Muscle of leg (tissue), 16 donors: ENCODE measurements around the gene OR4S2. TPM values are rescaled to one million over a fixed set of nuclear protein-coding genes. Genes with fewer than 3 reads are reported as not detected.

Experiments used
- DNase-seq: peaks from one replicate; pipeline ENCODE4 v3.0.0; 2013
- H3K27ac ChIP-seq: one replicate; pipeline ENCODE4 v1.5.1; 2013; ENCODE audit warnings: mild to moderate bottlenecking, low read length, control low read depth
- H3K27me3 ChIP-seq: one replicate; pipeline ENCODE4 v1.6.1; 2013; ENCODE audit warnings: low read length; ENCODE audit not compliant: control insufficient read depth, insufficient read depth
- H3K36me3 ChIP-seq: one replicate; pipeline ENCODE4 v1.6.1; 2013; ENCODE audit warnings: low read length; ENCODE audit not compliant: control insufficient read depth, insufficient read depth
- H3K4me1 ChIP-seq: one replicate; pipeline ENCODE4 v1.6.1; 2013; ENCODE audit warnings: low read length; ENCODE audit not compliant: control insufficient read depth, insufficient read depth
- H3K4me3 ChIP-seq: one replicate; pipeline ENCODE4 v1.5.1; 2013; ENCODE audit warnings: low read length, control low read depth
- H3K9me3 ChIP-seq: replicated peaks from 2 replicates; pipeline ENCODE4 v1.6.1; 2013; ENCODE audit warnings: low read depth, low read length; ENCODE audit not compliant: control insufficient read depth
- WGBS: methylation state at CpG from one replicate; pipeline ENCODE4 v1.1.5; 2013; ENCODE audit warnings: missing lambda C conversion rate; ENCODE audit not compliant: insufficient coverage; 5-methylcytosine and 5-hydroxymethylcytosine counted together
- long read RNA-seq, 11 donors: transcript quantifications; one replicate each; lab custom pipeline, GENCODE V29; 2026
- polyA plus RNA-seq, 8 donors: library from polyadenylated mRNA; unstranded; fragments of 120-200 nt; gene quantifications; one replicate each; pipeline versions ENCODE4 v1.2.1 to v1.2.3, GENCODE V29; 2013; ENCODE audit warnings: inconsistent platforms in 1 of 8, low replicate concordance in 1 of 8; ENCODE audit not compliant: insufficient read length in 8 of 8, insufficient read depth in 1 of 8
- total RNA-seq: library from RNA; stranded (reverse); fragments of 120-200 nt; gene quantifications from one replicate; pipeline ENCODE4 v1.2.4, GENCODE V29; 2013

Gene OR4S2
- total RNA-seq (not detected), polyA plus RNA-seq (not detected)
- long read RNA-seq, donor 1, result 0 reads
- long read RNA-seq, donor 2, result 0 reads
- long read RNA-seq, donor 3, result 0 reads
- long read RNA-seq, donor 4, result 0 reads
- long read RNA-seq, donor 5, result 0 reads
- long read RNA-seq, donor 6, result 0 reads
- long read RNA-seq, donor 7, result 0 reads
- long read RNA-seq, donor 8, result 0 reads
- long read RNA-seq, donor 9, result 0 reads
- long read RNA-seq, donor 10, result 0 reads
- long read RNA-seq, donor 11, result 0 reads

- H3K4me1 ChIP-seq, result no peaks in the 10 kb centered on the region
- no peaks in the 10 kb centered on the region for H3K27me3 ChIP-seq
- peaks cover 2% of the 10 kb centered on the region for H3K9me3 ChIP-seq
- DNase-seq, result no peak
- H3K4me3 ChIP-seq, result no peak within 1 kb of the TSS
- no peaks in the 10 kb centered on the region for H3K36me3 ChIP-seq
- H3K27ac ChIP-seq, result no peak within 1 kb of the TSS
- WGBS, result no CpG with 5 or more reads among the region's 2 CpGs
Observed at GRCh38 chr11:55648027-55648426, at the start of gene OR4S2. TSS of gene OR4S2 (plus strand) at chr11:55648327. CDS start at chr11:55650904, 2,577 bp downstream.

- no peak within 1 kb of the TSS for H3K4me3 ChIP-seq
- H3K36me3 ChIP-seq, result no peaks in the 10 kb centered on the region
- no peak for DNase-seq
- H3K9me3 ChIP-seq, result no peaks in the 10 kb centered on the region
- WGBS, result no CpG with 5 or more reads among the region's 2 CpGs
- H3K27me3 ChIP-seq, result no peaks in the 10 kb centered on the region
- H3K4me1 ChIP-seq, result no peaks in the 10 kb centered on the region
- no peak within 1 kb of the TSS for H3K27ac ChIP-seq
Observed at GRCh38 chr11:55607545-55607944, 40.6 kb upstream of the OR4S2 start, which contains the start of gene OR4C11. TSS of gene OR4C11 (minus strand) at chr11:55607645. CDS start at chr11:55604373, 3,272 bp downstream.

GRCh38 chr11:55624531-55624930 lies 23.6 kb upstream of the OR4S2 start:
- no peak for DNase-seq
- Histone ChIP-seq H3K27me3 (no peaks in the 10 kb centered on the region), H3K9me3 (peaks cover 3% of the 10 kb centered on the region), H3K27ac (no peak overlapping the region), H3K4me3 (no peak overlapping the region), H3K36me3 (no peaks in the 10 kb centered on the region), H3K4me1 (no peaks in the 10 kb centered on the region)
- WGBS, result no CpG with 5 or more reads among the region's 1 CpG

GRCh38 chr11:55634813-55635212 lies 13.3 kb upstream of the OR4S2 start, which contains the start of gene OR4P4:
TSS of gene OR4P4 (plus strand) at chr11:55635113.
- no CpG with 5 or more reads among the region's 3 CpGs for WGBS
- Histone ChIP-seq H3K27ac (no peak within 1 kb of the TSS), H3K36me3 (no peaks in the 10 kb centered on the region), H3K4me3 (no peak within 1 kb of the TSS), H3K9me3 (peaks cover 4% of the 10 kb centered on the region), H3K27me3 (no peaks in the 10 kb centered on the region), H3K4me1 (no peaks in the 10 kb centered on the region)
- no peak for DNase-seq

- H3K4me3 ChIP-seq, result no peak overlapping the region
- H3K4me1 ChIP-seq, result no peaks in the 10 kb centered on the region
- H3K27ac ChIP-seq, result no peak overlapping the region
- H3K36me3 ChIP-seq, result no peaks in the 10 kb centered on the region
- no CpG with 5 or more reads among the region's 1 CpG for WGBS
- no peaks in the 10 kb centered on the region for H3K27me3 ChIP-seq
- DNase-seq, result no peak
- peaks cover 4% of the 10 kb centered on the region for H3K9me3 ChIP-seq
Observed at GRCh38 chr11:55652560-55652959, 4.4 kb downstream of the OR4S2 start.

GRCh38 chr11:55655096-55655495 lies 7.0 kb downstream of the OR4S2 start:
- DNase-seq, result no peak
- no peaks in the 10 kb centered on the region for H3K4me1 ChIP-seq
- H3K27me3 ChIP-seq, result no peaks in the 10 kb centered on the region
- no peak overlapping the region for H3K27ac ChIP-seq
- H3K36me3 ChIP-seq, result no peaks in the 10 kb centered on the region
- no peak overlapping the region for H3K4me3 ChIP-seq
- peaks cover 8% of the 10 kb centered on the region for H3K9me3 ChIP-seq

- 71% methylated on average over 1 of the region's 2 CpGs for WGBS
- Histone ChIP-seq H3K27ac (no peak overlapping the region), H3K4me1 (no peaks in the 10 kb centered on the region), H3K27me3 (no peaks in the 10 kb centered on the region), H3K36me3 (no peaks in the 10 kb centered on the region), H3K9me3 (peaks cover 8% of the 10 kb centered on the region), H3K4me3 (no peak overlapping the region)
- no peak for DNase-seq
Observed at GRCh38 chr11:55658031-55658573, 10.0 kb downstream of the OR4S2 start.

- H3K27ac ChIP-seq, result no peak overlapping the region
- no peaks in the 10 kb centered on the region for H3K4me1 ChIP-seq
- no peaks in the 10 kb centered on the region for H3K27me3 ChIP-seq
- WGBS, result 33% methylated on average over 1 of the region's 1 CpG
- no peak for DNase-seq
- no peaks in the 10 kb centered on the region for H3K36me3 ChIP-seq
- peaks cover 6% of the 10 kb centered on the region for H3K9me3 ChIP-seq
- H3K4me3 ChIP-seq, result no peak overlapping the region
Observed at GRCh38 chr11:55658608-55659007, 10.5 kb downstream of the OR4S2 start.

- Histone ChIP-seq H3K9me3 (peaks cover 15% of the 10 kb centered on the region), H3K4me1 (no peaks in the 10 kb centered on the region), H3K4me3 (no peak within 1 kb of the TSS), H3K27ac (no peak within 1 kb of the TSS), H3K36me3 (no peaks in the 10 kb centered on the region), H3K27me3 (no peaks in the 10 kb centered on the region)
- DNase-seq, result no peak
- no CpG with 5 or more reads among the region's 1 CpG for WGBS
Observed at GRCh38 chr11:55661901-55662300, 13.8 kb downstream of the OR4S2 start, which contains the start of gene OR4C6. TSS of gene OR4C6 (plus strand) at chr11:55662201. CDS start at chr11:55665167, 2,966 bp downstream.

- Histone ChIP-seq H3K27me3 (no peaks in the 10 kb centered on the region), H3K4me3 (no peak overlapping the region), H3K9me3 (peaks cover 9% of the 10 kb centered on the region), H3K36me3 (no peaks in the 10 kb centered on the region), H3K4me1 (no peaks in the 10 kb centered on the region), H3K27ac (no peak overlapping the region)
- DNase-seq, result no peak
- WGBS, result no CpG with 5 or more reads among the region's 2 CpGs
Observed at GRCh38 chr11:55669376-55669775, 21.2 kb downstream of the OR4S2 start.
